Parathyroid adenoma (tissue), 2 donors: ENCODE data around the gene XRCC6.
A peak's percentile ranks its signal among the peaks of the same experiment; 100 is the strongest.
"Not testable (repeated sequence)": the region's sequence is repeated elsewhere in the genome, so short reads cannot be mapped to it uniquely, and the experiment has no call there.

Experiments
- H2AFZ ChIP-seq: fragments of 300-600 bp; sonication (generic); one replicate; pipeline ENCODE4 v1.7.0; 2017; ENCODE audit warnings: antibody characterized with exemption, mild to moderate bottlenecking
- H3K27ac ChIP-seq: fragments of 300-600 bp; sonication (generic); one replicate; pipeline ENCODE4 v1.7.0; 2017
- H3K27me3 ChIP-seq: fragments of 300-600 bp; sonication (generic); one replicate; pipeline ENCODE4 v1.7.0; 2017; ENCODE audit warnings: low read length; ENCODE audit not compliant: control insufficient read depth, insufficient read depth
- H3K36me3 ChIP-seq: fragments of 300-600 bp; sonication (generic); one replicate; pipeline ENCODE4 v1.7.0; 2017; ENCODE audit warnings: low read length; ENCODE audit not compliant: control insufficient read depth, insufficient read depth
- H3K4me1 ChIP-seq: fragments of 300-600 bp; sonication (generic); one replicate; pipeline ENCODE4 v1.7.0; 2017; ENCODE audit warnings: control low read depth
- H3K4me2 ChIP-seq: fragments of 300-600 bp; sonication (generic); one replicate; pipeline ENCODE4 v1.7.0; 2017; ENCODE audit warnings: low read length
- H3K4me3 ChIP-seq: fragments of 300-600 bp; sonication (generic); one replicate; pipeline ENCODE4 v1.7.0; 2017; ENCODE audit warnings: low read depth, low read length
- H3K79me2 ChIP-seq: fragments of 300-600 bp; sonication (generic); one replicate; pipeline ENCODE4 v1.7.0; 2017; ENCODE audit warnings: control low read depth
- H3K9ac ChIP-seq: fragments of 300-600 bp; sonication (generic); one replicate; pipeline ENCODE4 v1.7.0; 2017; ENCODE audit warnings: mild to moderate bottlenecking
- H3K9me3 ChIP-seq: fragments of 300-600 bp; sonication (generic); one replicate; pipeline ENCODE4 v1.7.0; 2017; ENCODE audit warnings: low read length; ENCODE audit not compliant: control insufficient read depth
- TF ChIP-seq, protein P1 (sequence below): fragments of 300-600 bp; sonication (generic); IDR thresholded peaks from one replicate; pipeline ENCODE4 v1.7.0; 2017; ENCODE audit warnings: antibody characterized with exemption, mild to moderate bottlenecking
- donor health status: primary hyperparathyroidism.

XRCC6 gene

DNA sequence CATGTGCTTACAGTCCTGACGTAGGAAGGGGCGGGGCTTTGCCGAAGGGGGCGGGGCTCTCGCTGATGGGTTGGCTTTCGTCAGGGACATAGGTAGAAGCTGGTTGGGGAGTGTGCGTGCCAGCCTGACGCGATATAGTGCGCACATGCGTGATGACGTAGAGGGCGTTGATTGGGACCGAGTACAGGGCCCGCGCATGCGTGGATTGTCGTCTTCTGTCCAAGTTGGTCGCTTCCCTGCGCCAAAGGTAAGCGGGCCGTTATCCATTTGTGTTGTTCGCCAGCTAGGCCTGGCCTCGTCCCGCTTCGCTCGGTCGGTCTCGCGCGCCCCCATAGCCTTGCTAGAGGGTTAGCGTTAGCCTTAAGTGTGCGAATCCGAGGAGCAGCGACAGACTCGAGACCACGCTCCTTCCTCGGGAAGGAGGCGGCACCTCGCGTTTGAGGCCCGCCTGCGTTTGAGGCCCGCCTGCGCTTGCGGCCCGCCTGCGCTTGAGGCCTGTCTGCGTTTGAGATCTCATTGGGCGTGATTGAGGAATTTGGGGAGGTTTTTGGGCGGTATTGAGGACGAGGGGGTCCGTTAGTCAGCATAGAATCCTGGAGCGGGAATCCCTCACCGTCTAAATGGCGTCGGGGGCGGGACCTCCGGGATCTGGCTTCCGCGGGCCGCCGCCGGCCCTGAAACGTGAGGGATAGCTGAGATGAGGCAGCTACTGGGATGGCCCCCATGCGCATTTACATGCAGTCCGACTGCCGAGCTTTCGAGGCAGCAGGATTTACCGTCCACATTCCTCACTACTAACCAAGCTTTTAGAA, at the start of gene XRCC6:
Gene XRCC6, plus strand, starts transcription at position 197 of the 812 bp plus-strand sequence. CDS start 710 bp downstream, outside the sequence.
- Histone ChIP-seq H3K4me3 (peak within 1 kb of the TSS; percentile 100), H3K9me3 (no peaks in the 10 kb centered on the region), H2AFZ (peak within 1 kb of the TSS; percentile 95), H3K27me3 (no peaks in the 10 kb centered on the region), H3K27ac (peak within 1 kb of the TSS; percentile 99), H3K4me1 (peaks cover 10% of the 10 kb centered on the region), H3K36me3 (no peaks in the 10 kb centered on the region), H3K4me2 (peak within 1 kb of the TSS; percentile 93), H3K79me2 (peaks cover 27% of the 10 kb centered on the region), H3K9ac (peak within 1 kb of the TSS; percentile 80)
- TF ChIP-seq, protein P1, sequence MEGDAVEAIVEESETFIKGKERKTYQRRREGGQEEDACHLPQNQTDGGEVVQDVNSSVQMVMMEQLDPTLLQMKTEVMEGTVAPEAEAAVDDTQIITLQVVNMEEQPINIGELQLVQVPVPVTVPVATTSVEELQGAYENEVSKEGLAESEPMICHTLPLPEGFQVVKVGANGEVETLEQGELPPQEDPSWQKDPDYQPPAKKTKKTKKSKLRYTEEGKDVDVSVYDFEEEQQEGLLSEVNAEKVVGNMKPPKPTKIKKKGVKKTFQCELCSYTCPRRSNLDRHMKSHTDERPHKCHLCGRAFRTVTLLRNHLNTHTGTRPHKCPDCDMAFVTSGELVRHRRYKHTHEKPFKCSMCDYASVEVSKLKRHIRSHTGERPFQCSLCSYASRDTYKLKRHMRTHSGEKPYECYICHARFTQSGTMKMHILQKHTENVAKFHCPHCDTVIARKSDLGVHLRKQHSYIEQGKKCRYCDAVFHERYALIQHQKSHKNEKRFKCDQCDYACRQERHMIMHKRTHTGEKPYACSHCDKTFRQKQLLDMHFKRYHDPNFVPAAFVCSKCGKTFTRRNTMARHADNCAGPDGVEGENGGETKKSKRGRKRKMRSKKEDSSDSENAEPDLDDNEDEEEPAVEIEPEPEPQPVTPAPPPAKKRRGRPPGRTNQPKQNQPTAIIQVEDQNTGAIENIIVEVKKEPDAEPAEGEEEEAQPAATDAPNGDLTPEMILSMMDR, result no peak

DNA sequence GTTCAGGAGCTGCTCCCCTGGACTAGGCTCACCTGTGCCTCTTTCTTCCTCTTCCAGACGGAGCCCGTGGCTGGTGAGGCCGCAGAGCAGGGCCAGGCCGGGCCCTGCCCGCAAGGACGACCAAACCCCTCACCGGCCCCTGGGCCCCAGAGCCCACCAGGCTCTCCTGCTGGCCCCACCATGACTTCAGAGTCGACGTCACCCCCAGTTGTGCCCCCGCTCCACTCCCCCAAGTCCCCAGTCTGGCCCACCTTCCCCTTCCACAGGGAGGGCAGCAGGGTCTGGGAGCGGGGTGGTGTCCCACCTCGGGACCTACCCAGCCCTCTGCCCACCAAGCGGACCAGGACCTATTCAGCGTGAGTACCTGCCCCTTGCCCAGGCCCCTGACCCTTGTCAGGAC, 49.3 kb upstream of the XRCC6 start:
- Histone ChIP-seq H3K79me2 (no peaks in the 10 kb centered on the region), H3K36me3 (no peaks in the 10 kb centered on the region), H3K4me3 (no peak overlapping the region), H3K4me1 (no peaks in the 10 kb centered on the region), H3K9me3 (no peaks in the 10 kb centered on the region), H3K27ac (no peak overlapping the region), H3K9ac (no peak overlapping the region), H3K27me3 (no peaks in the 10 kb centered on the region), H3K4me2 (no peak overlapping the region), H2AFZ (no peak overlapping the region)
- TF ChIP-seq, protein P1, result no peak

DNA sequence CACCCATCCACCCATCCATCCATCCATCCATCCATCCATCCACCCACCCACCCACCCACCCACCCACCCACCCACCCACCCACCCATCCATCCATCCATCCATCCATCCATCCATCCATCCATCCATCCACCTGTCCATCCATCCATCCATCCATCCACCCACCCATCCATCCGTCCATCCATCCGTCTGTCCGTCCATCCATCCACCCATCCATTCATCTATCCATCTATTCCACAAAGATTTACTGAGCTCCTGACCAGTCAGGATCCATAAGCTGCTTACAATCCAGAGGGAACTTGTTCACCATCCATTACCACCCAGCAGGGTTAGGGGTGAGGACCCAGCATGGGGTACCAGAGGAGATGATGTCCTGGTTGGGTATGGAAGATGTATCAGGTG, 48.8 kb upstream of the XRCC6 start:
- not testable (repeated sequence) for H3K9ac ChIP-seq, H3K79me2 ChIP-seq, H3K4me3 ChIP-seq, H3K4me1 ChIP-seq, H3K9me3 ChIP-seq, H3K27ac ChIP-seq, H3K27me3 ChIP-seq, H3K4me2 ChIP-seq, H2AFZ ChIP-seq, H3K36me3 ChIP-seq

DNA sequence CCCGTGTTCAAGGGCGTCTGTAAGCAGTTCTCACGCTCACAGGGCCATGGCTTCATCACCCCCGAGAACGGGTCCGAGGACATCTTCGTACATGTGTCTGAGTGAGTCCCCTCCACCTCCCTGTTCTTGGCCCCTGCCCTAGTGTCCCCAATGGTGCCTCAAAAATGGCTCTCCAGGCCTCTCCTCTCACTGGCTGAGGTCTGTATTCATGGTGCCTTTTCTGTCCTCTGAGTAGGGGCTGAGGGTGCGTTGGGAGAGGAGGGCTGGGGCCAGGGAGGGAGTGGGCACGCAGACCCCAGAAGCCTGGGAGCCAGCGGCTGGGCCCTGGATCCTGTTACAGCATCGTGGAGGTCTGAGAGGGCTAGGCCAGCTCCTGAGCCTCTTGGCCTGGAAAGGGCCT, 47.4 kb upstream of the XRCC6 start:
- no peaks in the 10 kb centered on the region for H3K36me3 ChIP-seq

DNA sequence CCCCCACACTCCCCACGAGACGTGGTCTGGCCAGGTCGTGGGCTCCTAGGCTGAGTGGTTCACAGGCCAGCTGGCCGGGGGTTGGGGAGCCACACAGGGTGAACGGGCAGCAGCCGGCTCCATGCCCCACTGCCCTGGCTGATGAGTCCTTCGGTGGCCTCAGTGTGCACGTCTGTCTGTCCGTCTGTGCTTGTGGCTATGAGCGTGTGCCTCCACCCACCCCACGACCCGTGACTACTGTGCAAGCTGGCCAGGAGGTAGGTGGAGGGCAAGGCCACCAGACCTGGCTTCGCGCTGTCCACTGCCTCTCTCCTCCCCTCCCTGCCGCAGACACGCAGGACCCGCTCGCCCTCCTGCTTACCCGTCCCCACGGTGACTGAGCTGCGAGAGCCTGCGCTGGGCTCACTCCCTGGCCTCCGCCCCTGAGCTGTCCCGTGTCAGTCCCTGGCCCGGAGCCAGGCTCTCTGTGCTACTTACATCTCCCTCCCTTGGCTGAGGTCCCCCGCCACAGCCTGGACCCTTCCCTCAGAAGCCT, 46.2 kb upstream of the XRCC6 start:
- no peaks in the 10 kb centered on the region for H3K9me3 ChIP-seq
- no peak overlapping the region for H3K4me2 ChIP-seq
- no peak overlapping the region for H3K9ac ChIP-seq
- no peaks in the 10 kb centered on the region for H3K27me3 ChIP-seq
- no peaks in the 10 kb centered on the region for H3K79me2 ChIP-seq
- H2AFZ ChIP-seq, result no peak overlapping the region
- H3K4me1 ChIP-seq, result peaks cover 3% of the 10 kb centered on the region
- TF ChIP-seq, protein P1, result no peak
- H3K36me3 ChIP-seq, result no peaks in the 10 kb centered on the region
- H3K4me3 ChIP-seq, result no peak overlapping the region
- H3K27ac ChIP-seq, result no peak overlapping the region

More for the DNA sequence above, 47.4 kb upstream of the XRCC6 start:
- Histone ChIP-seq H3K9me3 (no peaks in the 10 kb centered on the region), H3K4me3 (no peak overlapping the region), H3K4me1 (peaks cover 3% of the 10 kb centered on the region), H3K79me2 (no peaks in the 10 kb centered on the region), H2AFZ (no peak overlapping the region), H3K4me2 (no peak overlapping the region), H3K27me3 (no peaks in the 10 kb centered on the region), H3K9ac (no peak overlapping the region), H3K27ac (no peak overlapping the region)
- TF ChIP-seq, protein P1, result no peak
